K562 (cell line): ENCODE measurements around the gene YBX2. TPM values are rescaled to one million over a fixed set of nuclear protein-coding genes. Genes with fewer than 3 reads are reported as not detected.

Experiments used
- ATAC-seq: fragments of 200-7000 bp; cut with Tn5 transposase; 3 replicates; pipeline ENCODE4 v1.9.1; 2020; ENCODE audit warnings: moderate library complexity
- BruUV-seq: library from RNA; stranded (reverse); fragments of 400-500 nt; replicated peaks from 2 replicates; lab custom pipeline; 2021; lab: Mats Ljungman, UMichigan
- CTCF ChIA-PET: fragments of 300-600 bp; formaldehyde crosslinking; extraction: SDS; loops from one replicate; lab custom pipeline; 2021; ENCODE audit warnings: low intra/inter-chr PET ratio; lab: Yijun Ruan, JAX
- POLR2A ChIA-PET: fragments of 300-600, 350-650 bp; sonication (Branson Sonifier 250); formaldehyde crosslinking; extraction: SDS; loops from one replicate; lab custom pipeline; 2021; ENCODE audit warnings: antibody characterized with exemption, inconsistent platforms; lab: Yijun Ruan, JAX
- DNase-seq, 4 experiments: peaks; one replicate each; pipeline versions ENCODE4 v3.0.0 to v3.0.0-alpha.2; 2011 to 2018; ENCODE audit warnings: low spot score in 3 of 4, mixed read lengths in 3 of 4; ENCODE audit errors: extremely low read depth in 1 of 4
- FAIRE-seq: peaks from 2 replicates; lab custom pipeline; 2011; peaks lifted over from hg19 to GRCh38; lab: Jason Lieb, UNC
- H2AFZ ChIP-seq: 2 replicates; pipeline ENCODE4 v1.6.0; 2011; ENCODE audit warnings: low read depth, low read length, control low read depth, inconsistent platforms
- H3K27ac ChIP-seq: fragments of 200-600 bp; 3 replicates; pipeline ENCODE4 v1.8.0; 2011; ENCODE audit warnings: low read depth, mild to moderate bottlenecking, control low read depth, inconsistent platforms, low read length, moderate library complexity, mixed read lengths; ENCODE audit errors: extremely low read depth
- H3K27me3 ChIP-seq, 2 experiments: fragments of 300-600 bp in 1 of 2; 2 replicates in 1 of 2; 3 replicates in 1 of 2; pipeline versions ENCODE4 v1.6.0 to v1.8.0; 2011; ENCODE audit warnings: inconsistent platforms in 2 of 2, low read length in 2 of 2, mild to moderate bottlenecking in 1 of 2, mixed read lengths in 1 of 2, moderate library complexity in 1 of 2; ENCODE audit not compliant: control insufficient read depth in 2 of 2, insufficient read depth in 2 of 2
- H3K36me3 ChIP-seq: fragments of 300-600 bp; 3 replicates; pipeline ENCODE4 v1.8.0; 2011; ENCODE audit warnings: mild to moderate bottlenecking, low read length, inconsistent platforms; ENCODE audit not compliant: control insufficient read depth, insufficient read depth
- H3K4me1 ChIP-seq, 2 experiments: fragments of 200-600 bp in 1 of 2; replicated peaks in 1 of 2; 2 replicates in 1 of 2; 3 replicates in 1 of 2; pipeline versions ENCODE4 v1.5.1 to v1.8.0; 2011; ENCODE audit warnings: inconsistent platforms in 2 of 2, low read length in 2 of 2, mild to moderate bottlenecking in 1 of 2, mixed read lengths in 1 of 2, moderate library complexity in 1 of 2; ENCODE audit not compliant: control insufficient read depth in 2 of 2, insufficient read depth in 2 of 2
- H3K4me2 ChIP-seq: 2 replicates; pipeline ENCODE4 v1.6.1; 2011; ENCODE audit warnings: low read length, control low read depth, inconsistent platforms, mixed read lengths; ENCODE audit not compliant: insufficient read depth
- H3K4me3 ChIP-seq: fragments of 200-600 bp; sonication (generic), shearing (Covaris generic); 2 replicates; pipeline ENCODE4 v1.5.1; 2016; ENCODE audit warnings: control low read depth, inconsistent platforms
- H3K79me2 ChIP-seq: fragments of 200-600 bp; 3 replicates; pipeline ENCODE4 v1.8.0; 2011; ENCODE audit warnings: low read length, inconsistent platforms; ENCODE audit not compliant: control insufficient read depth, insufficient read depth
- H3K9ac ChIP-seq, 2 experiments: 2 replicates each; pipeline versions ENCODE4 v1.6.0 to v1.6.1; 2011; ENCODE audit warnings: low read depth in 2 of 2, low read length in 2 of 2, control low read depth in 1 of 2, inconsistent platforms in 1 of 2, mild to moderate bottlenecking in 1 of 2, mixed read lengths in 1 of 2; ENCODE audit not compliant: insufficient read depth in 1 of 2
- H3K9me1 ChIP-seq: one replicate; pipeline ENCODE4 v1.6.0; 2011; ENCODE audit warnings: inconsistent platforms, mild to moderate bottlenecking, low read length, moderate library complexity; ENCODE audit not compliant: control insufficient read depth, insufficient read depth
- H3K9me3 ChIP-seq: replicated peaks from 2 replicates; pipeline ENCODE4 v1.5.1; 2011; ENCODE audit warnings: low read depth, low read length, inconsistent platforms; ENCODE audit not compliant: control insufficient read depth, insufficient read depth
- H4K20me1 ChIP-seq: replicated peaks from 2 replicates; pipeline ENCODE4 v1.6.1; 2011; ENCODE audit warnings: low read length, inconsistent platforms, mixed read lengths; ENCODE audit not compliant: control insufficient read depth, insufficient read depth
- FOXJ3 ChIP-seq: sonication (generic); formaldehyde crosslinking; IDR thresholded peaks from 2 replicates; pipeline ENCODE4 v1.4.0; 2020; ENCODE audit warnings: mild to moderate bottlenecking, missing genetic modification reagents
- PCBP1 ChIP-seq: fragments of 200-400 bp; formaldehyde crosslinking; IDR thresholded peaks from 2 replicates; pipeline ENCODE4 v1.6.1; 2018; ENCODE audit warnings: mild to moderate bottlenecking, low read depth, low read length; ENCODE audit not compliant: poor library complexity, severe bottlenecking
- SIN3A ChIP-seq, 2 experiments: fragments of 150-350 bp in 1 of 2; IDR thresholded peaks; 2 replicates each; pipeline ENCODE4 v1.6.1; 2011 to 2016; ENCODE audit warnings: borderline replicate concordance in 2 of 2, low read depth in 2 of 2, low read length in 2 of 2, mild to moderate bottlenecking in 2 of 2, moderate library complexity in 2 of 2; ENCODE audit not compliant: control insufficient read depth in 1 of 2
- SPI1 ChIP-seq: IDR thresholded peaks from 2 replicates; pipeline ENCODE4 v1.6.1; 2011; ENCODE audit warnings: low read depth, low read length, control low read depth, borderline replicate concordance
- SREBF2 ChIP-seq: sonication (generic); formaldehyde crosslinking; IDR thresholded peaks from 2 replicates; pipeline ENCODE4 v1.4.0; 2020; ENCODE audit warnings: mild to moderate bottlenecking, missing genetic modification reagents
- WGBS: fragments of 100-300 bp; shearing (Covaris generic); methylation state at CpG from one replicate; pipeline ENCODE4 v1.1.6; 2016; ENCODE audit warnings: low coverage, mixed read lengths; ENCODE audit not compliant: insufficient coverage; ENCODE audit errors: missing lambda C conversion rate; 5-methylcytosine and 5-hydroxymethylcytosine counted together
- in situ Hi-C: fragments of 300-500 bp; cut with MboI; formaldehyde crosslinking; loops from 4 replicates; pipeline ENCODE4 v1.15.0; 2018; ENCODE audit warnings: inconsistent platforms, mixed read lengths
- intact Hi-C: fragments of 100-400 bp; cut with micrococcal nuclease; formaldehyde crosslinking; loops from 2 replicates; pipeline ENCODE4 v1.14.2; 2022
- polyA plus RNA-seq, 8 experiments: library from polyadenylated mRNA; depleted of rRNA in 4 of 8; stranded (reverse) in 5 of 8; unstranded in 3 of 8; fragments of >200 nt; fragmentation: Nextera tagmentation in 2 of 8; fragmentation: Illumina TruSeq in 1 of 8; extraction: Ambion mirVana in 2 of 8; extraction: Trizol in 1 of 8; gene quantifications; 2 replicates each; pipeline versions ENCODE4 v1.2.1 to v1.2.3, GENCODE V29; 2011 to 2014; ENCODE audit warnings: inconsistent platforms in 1 of 8, missing spikeins in 1 of 8
- total RNA-seq, 7 experiments: library from RNA; depleted of rRNA in 6 of 7; stranded (reverse); fragments of >200 nt in 6 of 7; fragmentation: Illumina TruSeq in 2 of 7; extraction: Trizol in 2 of 7; gene quantifications; 2 replicates each; pipeline versions ENCODE4 v1.2.1 to v1.2.3, GENCODE V29; 2011 to 2021; ENCODE audit warnings: low replicate concordance in 1 of 7
- TF ChIP-seq, protein P1 (sequence below): sonication (generic); formaldehyde crosslinking; IDR thresholded peaks from 2 replicates; pipeline ENCODE4 v1.8.0; 2022; ENCODE audit warnings: missing genetic modification reagents, mild to moderate bottlenecking, borderline replicate concordance

Gene YBX2
- total and polyA plus RNA-seq, 9 of the 15 experiments (the other 6 are each of a cell fraction or from before 2014, with no cell fraction given) = 0.03 to 0.59 (median 0.27) TPM; not detected in 6

DNA sequence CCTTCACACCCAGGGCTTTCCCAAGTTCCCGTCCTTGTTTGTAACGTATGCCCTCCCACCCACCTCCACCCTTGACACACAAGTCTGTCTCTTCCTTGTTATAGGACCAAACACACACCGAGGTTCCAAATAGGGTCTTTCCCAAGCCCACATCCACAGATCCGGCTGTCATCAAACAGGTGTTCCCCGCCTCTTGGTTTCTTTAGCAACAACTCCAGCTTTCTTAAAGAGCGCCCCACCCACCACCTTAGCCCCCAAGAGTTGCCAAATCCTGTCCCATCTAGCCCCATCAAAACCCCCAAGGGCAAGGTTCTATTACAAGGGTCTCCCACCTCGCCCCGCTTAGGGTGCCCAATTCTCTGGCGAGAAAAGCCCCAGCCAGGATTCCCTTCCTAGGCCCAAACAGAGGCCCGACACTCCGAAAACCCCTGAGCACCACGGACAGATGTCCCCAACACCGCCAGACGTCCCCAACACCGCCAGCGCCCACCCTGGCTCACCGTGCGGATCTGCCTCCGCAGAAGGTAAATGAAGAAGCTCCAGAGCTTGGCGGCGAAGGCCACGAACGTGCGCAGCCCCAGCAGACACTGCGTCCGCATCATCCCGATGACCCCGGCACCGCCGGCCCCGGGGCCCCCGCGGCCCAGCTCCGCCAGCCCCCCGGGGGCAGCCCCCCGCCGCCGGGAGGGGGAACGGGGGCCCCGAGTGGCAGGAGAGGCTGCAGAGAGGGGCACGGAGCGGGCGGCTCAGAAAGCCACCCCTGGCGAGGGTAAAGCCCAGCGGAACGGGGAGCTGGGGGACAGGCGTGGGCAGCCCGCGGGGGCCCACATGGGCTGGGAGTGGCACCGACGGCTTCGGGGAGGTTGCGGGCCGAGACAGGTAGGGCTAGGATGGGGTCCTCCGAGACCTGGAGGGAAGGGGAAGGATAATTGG is 43.5 kb downstream of the YBX2 start (continued):
- no peak for TF ChIP-seq SREBF2 (CRISPR knock-in tag)
- TF ChIP-seq SIN3A (IDR thresholded peaks at IDR 0.05; ENCODE audit: borderline replicate concordance in 2 of 2, control insufficient read depth in 1 of 2, low read depth in 2 of 2, low read length in 2 of 2) = peak in 1 of 2 experiments; percentile 51; a peak in 1 of 4 replicates
- TF ChIP-seq PCBP1 = peak; percentile 16
- no peak for TF ChIP-seq FOXJ3 (CRISPR knock-in tag)

DNA sequence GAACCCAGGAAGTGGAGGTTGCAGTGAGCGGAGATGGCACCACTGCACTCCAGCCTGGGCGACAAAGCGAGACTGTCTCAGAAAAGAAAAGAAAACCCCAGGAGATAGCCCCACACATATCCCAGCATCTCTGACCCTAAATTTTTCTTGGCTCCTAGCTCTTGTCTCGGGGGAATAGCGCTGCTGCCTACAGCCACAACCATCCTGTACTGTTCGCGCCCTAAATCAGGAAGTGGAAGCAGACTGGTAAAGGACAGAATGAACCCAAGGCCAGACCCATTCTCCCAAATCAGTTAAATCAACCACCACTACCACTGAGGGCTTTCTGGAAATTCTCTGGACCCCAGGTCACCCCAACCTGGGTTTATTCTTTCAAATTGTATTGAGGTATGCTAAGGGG is 44.6 kb downstream of the YBX2 start:
- ATAC-seq = no peak
- POLR2A ChIA-PET = interaction anchor here (1.0 to 2.5 kb wide), 2 partner anchors 14 to 20 kb away, joined by 4 to 8 read pairs; no protein-coding TSS in a partner anchor
- CTCF ChIA-PET = no interaction called here

More for the DNA sequence above, 44.6 kb downstream of the YBX2 start:
- Histone ChIP-seq H3K27me3 (no peaks in the 10 kb centered on the region), H3K9me3 (no peaks in the 10 kb centered on the region), H3K27ac (peak overlapping the region; percentile 96), H3K9ac (peak overlapping the region; percentile 97 to 98; a peak in 3 of 4 replicates), H3K79me2 (peaks cover 61% of the 10 kb centered on the region), H4K20me1 (no peaks in the 10 kb centered on the region), H3K4me2 (peak overlapping the region; percentile 87), H3K4me1 (peaks cover 13 to 19% of the 10 kb centered on the region in 2 experiments; a peak in 4 of 5 replicates), H2AFZ (no peak overlapping the region), H3K4me3 (peak overlapping the region; percentile 95), H3K36me3 (peaks cover 46% of the 10 kb centered on the region), H3K9me1 (no peaks in the 10 kb centered on the region)
- FAIRE-seq = no peak
- intact Hi-C loops (no loop called here), in situ Hi-C loops (no loop called here)
- no TSS peak for BruUV-seq
- peak; percentile 70 for TF ChIP-seq SPI1
- TF ChIP-seq, protein P1, sequence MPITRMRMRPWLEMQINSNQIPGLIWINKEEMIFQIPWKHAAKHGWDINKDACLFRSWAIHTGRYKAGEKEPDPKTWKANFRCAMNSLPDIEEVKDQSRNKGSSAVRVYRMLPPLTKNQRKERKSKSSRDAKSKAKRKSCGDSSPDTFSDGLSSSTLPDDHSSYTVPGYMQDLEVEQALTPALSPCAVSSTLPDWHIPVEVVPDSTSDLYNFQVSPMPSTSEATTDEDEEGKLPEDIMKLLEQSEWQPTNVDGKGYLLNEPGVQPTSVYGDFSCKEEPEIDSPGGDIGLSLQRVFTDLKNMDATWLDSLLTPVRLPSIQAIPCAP = no peak
- DNase-seq = no peak
- 63% methylated on average over 6 of the region's 7 CpGs for WGBS
